Gastrocnemius medialis (tissue), 4 donors: ENCODE measurements around the gene TMEM234. TPM values are rescaled to one million over a fixed set of nuclear protein-coding genes. Genes with fewer than 3 reads are reported as not detected.

Source experiments
- ATAC-seq, 2 donors: fragments of 150-250 bp; one replicate each; pipeline ENCODE4 v1.9.1; 2016
- DNase-seq, 2 donors: peaks; one replicate each; pipeline ENCODE4 v3.0.0-alpha.2; 2019
- H3K27ac ChIP-seq, 4 donors: fragments of 200-600 bp; sonication (generic); 1 replicate in 1 of 4; 2 replicates in 3 of 4; pipeline ENCODE4 v1.5.1; 2016 to 2018; ENCODE audit warnings: mild to moderate bottlenecking in 2 of 4, moderate library complexity in 1 of 4
- H3K27me3 ChIP-seq, 3 donors: fragments of 200-600 bp; sonication (generic) in 2 of 3; 1 replicate in 1 of 3; 2 replicates in 2 of 3; pipeline versions ENCODE4 v1.5.1 to v1.6.0; 2016 to 2019; ENCODE audit warnings: mild to moderate bottlenecking in 1 of 3, moderate library complexity in 1 of 3
- H3K36me3 ChIP-seq, 2 donors: fragments of 200-600 bp; sonication (generic) in 1 of 2; one replicate each; pipeline ENCODE4 v1.5.1; 2017 to 2018
- H3K4me1 ChIP-seq, 2 donors: fragments of 200-600 bp; sonication (generic) in 1 of 2; one replicate each; pipeline ENCODE4 v1.5.1; 2016 to 2017; ENCODE audit warnings: mild to moderate bottlenecking in 2 of 2
- H3K4me3 ChIP-seq, 4 donors: fragments of 200-600 bp; sonication (generic) in 3 of 4; 1 replicate in 1 of 4; 2 replicates in 3 of 4; pipeline ENCODE4 v1.5.1; 2016 to 2019; ENCODE audit warnings: mild to moderate bottlenecking in 2 of 4
- H3K9me3 ChIP-seq, 3 donors: fragments of 200-600 bp; sonication (generic) in 2 of 3; 1 replicate in 1 of 3; 2 replicates in 2 of 3; pipeline ENCODE4 v1.5.1; 2016 to 2019
- CTCF ChIP-seq, 5 experiments: fragments of 450-650 bp in 3 of 5; fragments of 200-600 bp in 2 of 5; sonication (generic) in 2 of 5; IDR thresholded peaks in 4 of 5; conservative IDR thresholded peaks in 1 of 5; 1 replicate in 4 of 5; 2 replicates in 1 of 5; pipeline ENCODE4 v1.5.1; 2016 to 2019; ENCODE audit warnings: antibody characterized with exemption in 5 of 5, mild to moderate bottlenecking in 3 of 5, moderate library complexity in 3 of 5
- POLR2A ChIP-seq, 2 donors: fragments of 450-650 bp; IDR thresholded peaks; one replicate each; pipeline ENCODE4 v1.6.1; 2017; ENCODE audit warnings: antibody characterized with exemption in 2 of 2, mild to moderate bottlenecking in 2 of 2, moderate library complexity in 2 of 2
- in situ Hi-C, 4 donors: fragments of 200-750 bp; cut with MboI; loops; one replicate each; pipeline versions ENCODE4 v1.15.0 to v1.8.0; 2017; ENCODE audit warnings: low sequenced_read_pairs in 4 of 4
- intact Hi-C: fragments of 100-400 bp; cut with DNase I; formaldehyde crosslinking; loops from one replicate; pipeline ENCODE4 v1.15.1; 2023; ENCODE audit warnings: low total_unique reads
- total RNA-seq, 4 donors: library from RNA; depleted of rRNA; stranded (reverse); fragments of >200 nt; gene quantifications; one replicate each; pipeline versions ENCODE4 v1.1.0 to v1.2.3, GENCODE V29; 2016

The TMEM234 gene
- total RNA-seq, 4 donors from 2014 or later, result 1.6 to 4.6 (median 4.4) TPM

DNA sequence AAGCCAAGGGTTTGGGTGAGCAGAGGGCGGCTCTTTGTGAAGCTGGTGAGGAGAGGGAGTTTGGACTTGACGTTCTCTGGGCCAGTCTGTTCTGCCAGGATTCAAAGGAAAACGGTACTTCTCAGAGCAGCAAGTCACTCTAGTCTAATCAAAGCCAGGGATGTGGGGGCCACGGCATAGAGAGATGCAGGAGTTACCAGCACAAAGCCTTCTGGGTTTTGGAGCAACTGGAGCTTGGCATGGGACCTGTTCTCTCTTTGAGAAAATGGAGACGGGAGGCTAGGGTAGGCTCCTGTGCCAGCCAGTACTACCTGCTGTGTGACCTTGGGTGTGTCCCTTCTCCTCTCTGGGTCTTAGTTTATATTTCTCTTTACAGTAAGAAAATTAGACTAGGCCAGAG lies 40.6 kb downstream of the TMEM234 start:
- no peaks in the 10 kb centered on the region for H3K9me3 ChIP-seq
- peak overlapping the region; percentile 92 to 98 (median 94) for H3K27ac ChIP-seq
- intact Hi-C loops, result no loop called here
- in situ Hi-C loops, result no loop called here
- no peaks in the 10 kb centered on the region for H3K27me3 ChIP-seq
- peaks cover 38 to 47% of the 10 kb centered on the region in 2 donors for H3K4me1 ChIP-seq
- peaks cover 0 to 34% of the 10 kb centered on the region in 2 donors for H3K36me3 ChIP-seq
- H3K4me3 ChIP-seq, result peak overlapping the region in 1 of 4 donors; percentile 72
- ATAC-seq (no peak), DNase-seq (peak in 1 of 2 donors; percentile 10)
- TF ChIP-seq CTCF (IDR thresholded peaks at IDR 0.05 in 4 of 5, conservative IDR thresholded peaks at IDR 0.05 in 1 of 5), result no peak
- no peak for TF ChIP-seq POLR2A (IDR thresholded peaks at IDR 0.05)

GRCh38 chr1:32181065-32181464 lies 41.1 kb downstream of the TMEM234 start:
- TF ChIP-seq POLR2A (IDR thresholded peaks at IDR 0.05) (no peak), CTCF (IDR thresholded peaks at IDR 0.05 in 4 of 5, conservative IDR thresholded peaks at IDR 0.05 in 1 of 5) (no peak)
- H3K4me1 ChIP-seq, result peaks cover 38 to 47% of the 10 kb centered on the region in 2 donors
- no peak for ATAC-seq
- peak overlapping the region; percentile 92 to 98 (median 94) for H3K27ac ChIP-seq
- intact Hi-C loops, result no loop called here
- in situ Hi-C loops, result no loop called here
- no peaks in the 10 kb centered on the region for H3K27me3 ChIP-seq
- H3K4me3 ChIP-seq, result peak overlapping the region; percentile 69 to 84 (median 76)
- peak in 1 of 2 donors; percentile 9 for DNase-seq
- H3K9me3 ChIP-seq, result no peaks in the 10 kb centered on the region
- H3K36me3 ChIP-seq, result peaks cover 0 to 34% of the 10 kb centered on the region in 2 donors

GRCh38 chr1:32180186-32181060 lies 41.7 kb downstream of the TMEM234 start:
- Histone ChIP-seq H3K36me3 (peaks cover 0 to 34% of the 10 kb centered on the region in 2 donors), H3K9me3 (no peaks in the 10 kb centered on the region), H3K27me3 (no peaks in the 10 kb centered on the region), H3K4me1 (peaks cover 38 to 47% of the 10 kb centered on the region in 2 donors), H3K4me3 (peak overlapping the region; percentile 69 to 84 (median 76)), H3K27ac (peak overlapping the region; percentile 92 to 98 (median 94))
- peak in 1 of 2 donors; percentile 31 for ATAC-seq
- intact Hi-C loops (no loop called here), in situ Hi-C loops (no loop called here)
- TF ChIP-seq POLR2A (IDR thresholded peaks at IDR 0.05), result no peak
- TF ChIP-seq CTCF (IDR thresholded peaks at IDR 0.05 in 4 of 5, conservative IDR thresholded peaks at IDR 0.05 in 1 of 5), result no peak
- peak in 1 of 2 donors; percentile 49 for DNase-seq

GRCh38 chr1:32179443-32180185 lies 42.5 kb downstream of the TMEM234 start, which contains the start of gene TXLNA:
Gene TXLNA (plus strand): TSS chr1:32179675. CDS start chr1:32180346, 671 bp downstream.
- TF ChIP-seq POLR2A (IDR thresholded peaks at IDR 0.05), result peak; percentile 72 to 75
- peak in 2 of 5 experiments; percentile 15 to 39 for TF ChIP-seq CTCF (IDR thresholded peaks at IDR 0.05 in 4 of 5, conservative IDR thresholded peaks at IDR 0.05 in 1 of 5)
- peak; percentile 90 to 92 for DNase-seq
- no peaks in the 10 kb centered on the region for H3K27me3 ChIP-seq
- peaks cover 0 to 33% of the 10 kb centered on the region in 2 donors for H3K36me3 ChIP-seq
- H3K27ac ChIP-seq, result peak within 1 kb of the TSS; percentile 92 to 98 (median 94)
- H3K9me3 ChIP-seq, result no peaks in the 10 kb centered on the region
- in situ Hi-C loops, result no loop called here
- H3K4me1 ChIP-seq, result peaks cover 33 to 40% of the 10 kb centered on the region in 2 donors
- ATAC-seq, result peak; percentile 88 to 91
- intact Hi-C loops, result loop anchor here (2.0 to 5.0 kb wide), 2 partner anchors 21 to 72 kb away; partner anchors contain the start of genes CCDC28B and KPNA6
- peak within 1 kb of the TSS; percentile 69 to 84 (median 76) for H3K4me3 ChIP-seq
